ENCODE measurements around the gene TMEM43. TPM values are rescaled to one million over a fixed set of nuclear protein-coding genes. Genes with fewer than 3 reads are reported as not detected.

Gene TMEM43
- total RNA-seq: 77.9 and 117 TPM in 2 replicates

DNA sequence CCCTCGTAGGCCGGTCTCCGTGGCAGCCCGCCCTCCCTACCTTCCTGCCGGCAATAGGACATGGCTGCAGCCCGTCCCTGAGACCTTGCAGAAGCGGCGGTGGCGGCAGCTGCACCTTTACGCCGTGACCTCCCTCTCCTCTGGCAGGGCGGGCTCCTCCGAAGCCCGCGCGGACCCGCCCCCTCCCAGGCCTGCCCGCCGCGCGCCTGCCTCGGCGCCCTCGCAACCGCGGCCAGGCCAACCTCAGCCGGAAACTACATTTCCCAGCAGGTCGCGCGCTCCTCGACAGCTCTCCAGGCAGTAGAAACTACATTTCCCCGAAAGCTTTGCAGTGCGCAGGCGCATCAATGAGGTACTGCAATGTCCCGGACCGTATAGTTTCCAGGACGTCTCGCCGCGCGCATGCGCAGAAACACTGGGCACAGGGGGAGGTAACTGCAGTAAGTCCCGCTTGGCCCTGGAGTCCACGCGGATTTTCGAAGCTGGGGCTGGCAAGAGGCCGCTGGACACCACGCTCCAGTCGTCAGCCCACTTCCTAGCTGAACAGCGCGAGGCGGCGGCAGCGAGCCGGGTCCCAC is at the start of gene TMEM43, which contains the start of gene CHCHD4:
TMEM43 (plus strand) TSS at position 438 of the 578 bp plus-strand sequence. CDS start 142 bp downstream, outside the sequence.
CHCHD4 (minus strand) TSS at position 256 of the 578 bp plus-strand sequence; CDS start at position 62, 194 bp downstream.

GRCh38 chr3:14178247-14179113 is 53.6 kb downstream of the TMEM43 start, which contains the start of the genes LSM3 and XPC:
LSM3 (plus strand) TSS chr3:14178817; CDS start chr3:14178861, 44 bp downstream.
XPC (minus strand) TSS chr3:14178601; CDS start chr3:14178568, 33 bp downstream.

Other genes starting within 250 kb of the TMEM43 start
- gene WNT7A, start 245.0 kb upstream of the TMEM43 start, total RNA-seq: not detected in 2 replicates
- gene CHCHD4, start 182 bp upstream of the TMEM43 start, total RNA-seq: 14.3 and 15.4 TPM in 2 replicates
- 39.1 and 54.5 TPM in 2 replicates for gene XPC, start 53.5 kb downstream of the TMEM43 start, total RNA-seq
- gene LSM3, start 53.8 kb downstream of the TMEM43 start, total RNA-seq: 7.4 and 9.5 TPM in 2 replicates